GM23338 (cell line): ENCODE data around the gene BTBD9. TPM values are rescaled to one million over a fixed set of nuclear protein-coding genes. Genes with fewer than 3 reads are reported as not detected.

ENCODE experiments used
- ATAC-seq: fragments of 200-7000 bp; cut with Tn5 transposase; 3 replicates; pipeline ENCODE4 v1.9.1; 2020
- DNase-seq: peaks from one replicate; pipeline ENCODE4 v3.0.0-alpha.2; 2015; ENCODE audit warnings: low spot score
- H2AFZ ChIP-seq: fragments of 200-600 bp; sonication (generic); 2 replicates; pipeline ENCODE4 v1.8.0; 2016; ENCODE audit warnings: antibody characterized with exemption, mild to moderate bottlenecking, moderate library complexity
- H3F3A ChIP-seq: fragments of 200-600 bp; sonication (generic); replicated peaks from 2 replicates; pipeline ENCODE4 v1.8.0; 2017; ENCODE audit warnings: antibody characterized with exemption, mixed run types, low read depth
- H3K27ac ChIP-seq: fragments of 200-600 bp; sonication (generic); 2 replicates; pipeline ENCODE4 v1.6.1; 2016; ENCODE audit warnings: low read depth
- H3K27me3 ChIP-seq: fragments of 200-600 bp; sonication (generic); 2 replicates; pipeline ENCODE4 v1.8.0; 2016; ENCODE audit warnings: mild to moderate bottlenecking, mixed run types, moderate library complexity; ENCODE audit not compliant: insufficient read depth
- H3K36me3 ChIP-seq: fragments of 200-600 bp; sonication (generic); 2 replicates; pipeline ENCODE4 v1.8.0; 2016; ENCODE audit warnings: mild to moderate bottlenecking; ENCODE audit not compliant: insufficient read depth
- H3K4me1 ChIP-seq: fragments of 200-600 bp; sonication (generic); 2 replicates; pipeline ENCODE4 v1.8.0; 2016; ENCODE audit warnings: mild to moderate bottlenecking, moderate library complexity; ENCODE audit not compliant: insufficient read depth
- H3K4me2 ChIP-seq: fragments of 200-600 bp; sonication (generic); 2 replicates; pipeline ENCODE4 v1.7.1; 2017; ENCODE audit warnings: mixed run types
- H3K4me3 ChIP-seq: fragments of 200-600 bp; sonication (generic); 2 replicates; pipeline ENCODE4 v1.6.1; 2016; ENCODE audit warnings: mixed run types
- H3K79me2 ChIP-seq: fragments of 200-600 bp; sonication (generic); replicated peaks from 2 replicates; pipeline ENCODE4 v1.8.0; 2017; ENCODE audit warnings: mild to moderate bottlenecking; ENCODE audit not compliant: insufficient read depth
- H3K9me2 ChIP-seq: fragments of 200-600 bp; sonication (generic); 2 replicates; pipeline ENCODE4 v1.8.0; 2017; ENCODE audit not compliant: insufficient read depth
- H4K20me1 ChIP-seq: fragments of 200-600 bp; sonication (generic); replicated peaks from 2 replicates; pipeline ENCODE4 v1.8.0; 2017; ENCODE audit warnings: mild to moderate bottlenecking; ENCODE audit not compliant: insufficient read depth
- H3K27ac Mint-ChIP-seq: 2 replicates; pipeline ENCODE4 v1.8.0; 2020; ENCODE audit warnings: inconsistent platforms, mild to moderate bottlenecking, moderate library complexity, mixed read lengths
- H3K27me3 Mint-ChIP-seq: 3 replicates; pipeline ENCODE4 v1.8.0; 2022; ENCODE audit warnings: low read depth, mild to moderate bottlenecking, moderate library complexity, mixed read lengths, inconsistent platforms; ENCODE audit not compliant: insufficient read depth, poor library complexity
- H3K36me3 Mint-ChIP-seq: 3 replicates; pipeline ENCODE4 v1.8.0; 2021; ENCODE audit warnings: low read depth, mild to moderate bottlenecking, inconsistent platforms, moderate library complexity, mixed read lengths
- H3K4me1 Mint-ChIP-seq: 3 replicates; pipeline ENCODE4 v1.8.0; 2020; ENCODE audit warnings: mild to moderate bottlenecking, inconsistent platforms, mixed read lengths
- H3K4me3 Mint-ChIP-seq: 3 replicates; pipeline ENCODE4 v1.8.0; 2021; ENCODE audit warnings: moderate library complexity, mild to moderate bottlenecking, inconsistent platforms, mixed read lengths
- H3K9me3 Mint-ChIP-seq: 3 replicates; pipeline ENCODE4 v1.8.0; 2020; ENCODE audit warnings: moderate library complexity, mild to moderate bottlenecking, inconsistent platforms, mixed read lengths
- CREB1 ChIP-seq: fragments of 250-450 bp; sonication (Bioruptor Pico); IDR thresholded peaks from 2 replicates; pipeline ENCODE4 v1.5.0; 2020; ENCODE audit warnings: low read depth, mild to moderate bottlenecking, moderate library complexity
- CTCF ChIP-seq, 2 experiments: fragments of 200-600 bp in 1 of 2; sonication (generic) in 1 of 2; conservative IDR thresholded peaks; 2 replicates each; pipeline versions ENCODE4 v1.5.1 to v1.6.1; 2016 to 2017; ENCODE audit warnings: antibody characterized with exemption in 2 of 2, low read depth in 2 of 2, mild to moderate bottlenecking in 2 of 2, moderate library complexity in 1 of 2
- EZH2 ChIP-seq: fragments of 200-600 bp; sonication (generic); IDR thresholded peaks from one replicate; pipeline ENCODE4 v1.8.0; 2017; ENCODE audit warnings: antibody characterized with exemption, mild to moderate bottlenecking, low read depth; ENCODE audit not compliant: unreplicated experiment
- EZH2phosphoT487 ChIP-seq: fragments of 200-600 bp; sonication (generic); IDR thresholded peaks from one replicate; pipeline ENCODE4 v1.8.1; 2018; ENCODE audit warnings: antibody characterized with exemption; ENCODE audit not compliant: unreplicated experiment
- JUNB ChIP-seq: IDR thresholded peaks from one replicate; pipeline ENCODE4 v1.6.1; 2016; ENCODE audit warnings: antibody characterized with exemption; ENCODE audit not compliant: unreplicated experiment
- NANOG ChIP-seq: IDR thresholded peaks from 2 replicates; pipeline ENCODE4 v1.6.1; 2016; ENCODE audit warnings: antibody characterized with exemption, borderline replicate concordance
- POLR2AphosphoS5 ChIP-seq: IDR thresholded peaks from 2 replicates; pipeline ENCODE4 v1.6.1; 2016; ENCODE audit warnings: antibody characterized with exemption, low read depth
- REST ChIP-seq: IDR thresholded peaks from one replicate; pipeline ENCODE4 v1.6.1; 2018; ENCODE audit warnings: antibody characterized with exemption; ENCODE audit not compliant: unreplicated experiment
- STAT1 ChIP-seq: IDR thresholded peaks from one replicate; pipeline ENCODE4 v1.6.1; 2016; ENCODE audit warnings: antibody characterized with exemption; ENCODE audit not compliant: unreplicated experiment
- ZNF331 ChIP-seq: fragments of 250-450 bp; sonication (Bioruptor Pico); IDR thresholded peaks from 2 replicates; pipeline ENCODE4 v1.5.0; 2020; ENCODE audit warnings: low read depth, mild to moderate bottlenecking, moderate library complexity
- polyA plus RNA-seq: library from polyadenylated mRNA; unstranded; fragments of >200 nt; fragmentation: Nextera tagmentation; extraction: Ambion mirVana; gene quantifications from 2 replicates; pipeline ENCODE4 v1.2.1, GENCODE V29; 2016
- total RNA-seq: library from RNA; depleted of rRNA; stranded (reverse); fragments of >200 nt; shearing (Covaris generic); gene quantifications from 2 replicates; pipeline ENCODE4 v1.2.3, GENCODE V29; 2014
- TF ChIP-seq, protein P1 (sequence below): IDR thresholded peaks from 2 replicates; pipeline ENCODE4 v1.6.1; 2016; ENCODE audit warnings: antibody characterized with exemption

Gene BTBD9
- total and polyA plus RNA-seq, 2 experiments from 2014 or later, result 4.2 to 5.3 TPM

GRCh38 chr6:38497546-38497945 is 142.2 kb downstream of the BTBD9 start:
- ATAC-seq, result no peak
- Mint-ChIP-seq H3K4me1 (peaks cover 3% of the 10 kb centered on the region; the same call in 2 of the 3 replicates), H3K4me3 (no peak overlapping the region), H3K9me3 (no peaks in the 10 kb centered on the region), H3K27me3 (no peaks in the 10 kb centered on the region), H3K27ac (no peak overlapping the region), H3K36me3 (no peaks in the 10 kb centered on the region)
- TF ChIP-seq EZH2phosphoT487, result no peak
- no peak for TF ChIP-seq NANOG
- TF ChIP-seq CREB1 (CRISPR knock-in tag), result no peak
- no peak for TF ChIP-seq ZNF331 (CRISPR knock-in tag)
- TF ChIP-seq STAT1, result no peak
- TF ChIP-seq, protein P1, sequence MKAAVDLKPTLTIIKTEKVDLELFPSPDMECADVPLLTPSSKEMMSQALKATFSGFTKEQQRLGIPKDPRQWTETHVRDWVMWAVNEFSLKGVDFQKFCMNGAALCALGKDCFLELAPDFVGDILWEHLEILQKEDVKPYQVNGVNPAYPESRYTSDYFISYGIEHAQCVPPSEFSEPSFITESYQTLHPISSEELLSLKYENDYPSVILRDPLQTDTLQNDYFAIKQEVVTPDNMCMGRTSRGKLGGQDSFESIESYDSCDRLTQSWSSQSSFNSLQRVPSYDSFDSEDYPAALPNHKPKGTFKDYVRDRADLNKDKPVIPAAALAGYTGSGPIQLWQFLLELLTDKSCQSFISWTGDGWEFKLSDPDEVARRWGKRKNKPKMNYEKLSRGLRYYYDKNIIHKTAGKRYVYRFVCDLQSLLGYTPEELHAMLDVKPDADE, result no peak
- no peak for TF ChIP-seq REST
- no peak for TF ChIP-seq CTCF (conservative IDR thresholded peaks at IDR 0.05; ENCODE audit: low read depth in 2 of 2)
- Histone ChIP-seq H3K4me3 (no peak overlapping the region), H3K4me2 (no peak overlapping the region), H4K20me1 (no peaks in the 10 kb centered on the region), H3K27ac (no peak overlapping the region), H3K79me2 (no peaks in the 10 kb centered on the region), H3K9me2 (no peaks in the 10 kb centered on the region), H3F3A (no peaks in the 10 kb centered on the region), H3K4me1 (no peaks in the 10 kb centered on the region), H3K27me3 (no peaks in the 10 kb centered on the region), H2AFZ (no peak overlapping the region), H3K36me3 (no peaks in the 10 kb centered on the region)
- DNase-seq, result no peak

DNA sequence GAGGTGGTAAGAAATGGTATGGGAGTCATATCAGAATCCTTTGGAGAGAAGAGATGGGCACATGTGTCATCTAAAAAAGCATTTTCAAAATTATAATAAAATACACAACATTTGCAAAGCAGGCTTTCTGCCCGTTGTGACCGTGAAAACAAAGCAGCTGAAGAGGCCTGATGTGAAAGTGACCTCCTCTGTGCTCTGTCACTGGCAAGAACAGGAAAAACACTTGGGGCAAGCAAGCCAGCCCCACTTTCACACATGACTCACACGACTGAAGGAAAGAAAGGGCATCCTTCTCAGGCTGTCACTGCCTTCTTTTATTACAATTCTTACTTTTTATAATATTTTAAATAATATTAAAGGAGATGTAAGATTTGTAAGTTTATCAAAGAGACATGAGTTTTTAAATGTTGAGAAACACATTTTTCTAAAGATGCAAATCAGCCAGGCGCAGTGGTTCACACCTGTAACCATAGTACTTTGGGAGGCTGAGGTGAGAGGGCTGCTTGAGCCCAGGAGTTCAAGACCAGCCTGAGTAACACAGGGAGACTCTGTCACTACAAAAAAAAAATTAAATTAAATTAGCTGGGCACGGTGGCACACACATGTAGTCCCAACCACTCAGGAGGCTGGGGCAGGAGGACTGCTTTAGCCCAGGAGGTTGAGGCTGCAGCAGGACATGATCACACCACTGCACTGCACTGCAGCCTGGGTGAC is 143.7 kb downstream of the BTBD9 start:
- Histone ChIP-seq H3F3A (no peaks in the 10 kb centered on the region), H4K20me1 (no peaks in the 10 kb centered on the region), H3K27ac (no peak overlapping the region), H3K36me3 (no peaks in the 10 kb centered on the region), H2AFZ (no peak overlapping the region), H3K4me1 (no peaks in the 10 kb centered on the region), H3K9me2 (no peaks in the 10 kb centered on the region), H3K27me3 (no peaks in the 10 kb centered on the region), H3K4me2 (no peak overlapping the region), H3K79me2 (no peaks in the 10 kb centered on the region), H3K4me3 (no peak overlapping the region)
- H3K9me3 Mint-ChIP-seq, result no peaks in the 10 kb centered on the region
- no peak overlapping the region for H3K27ac Mint-ChIP-seq
- ATAC-seq, result no peak
- H3K36me3 Mint-ChIP-seq, result no peaks in the 10 kb centered on the region
- peaks cover 3% of the 10 kb centered on the region; the same call in 2 of the 3 replicates for H3K4me1 Mint-ChIP-seq
- DNase-seq, result no peak
- H3K27me3 Mint-ChIP-seq, result no peaks in the 10 kb centered on the region
- no peak overlapping the region for H3K4me3 Mint-ChIP-seq
- TF ChIP-seq EZH2phosphoT487 (no peak), STAT1 (no peak), ZNF331 (CRISPR knock-in tag) (no peak), NANOG (no peak), POLR2AphosphoS5 (no peak), EZH2 (no peak), CREB1 (CRISPR knock-in tag) (no peak), JUNB (no peak), CTCF (conservative IDR thresholded peaks at IDR 0.05; ENCODE audit: low read depth in 2 of 2) (no peak)
- TF ChIP-seq, protein P1, result no peak
